IPS DF 6.9 (cell line): ENCODE data around the gene NACA2.
"Not testable (repeated sequence)": the region's sequence is repeated elsewhere in the genome, so short reads cannot be mapped to it uniquely, and the experiment has no call there.

Source experiments
- DNase-seq: peaks from one replicate; pipeline ENCODE4 v3.0.0-alpha.2; 2013; ENCODE audit warnings: low read depth, low spot score
- H3K27ac ChIP-seq: one replicate; pipeline ENCODE4 v1.5.1; 2013; ENCODE audit warnings: low read length, control low read depth
- H3K27me3 ChIP-seq: 2 replicates; pipeline ENCODE4 v1.6.1; 2013; ENCODE audit warnings: mild to moderate bottlenecking, low read length; ENCODE audit not compliant: control insufficient read depth, insufficient read depth
- H3K36me3 ChIP-seq: 2 replicates; pipeline ENCODE4 v1.6.1; 2013; ENCODE audit warnings: low read length; ENCODE audit not compliant: control insufficient read depth, insufficient read depth
- H3K4me1 ChIP-seq: 2 replicates; pipeline ENCODE4 v1.6.1; 2013; ENCODE audit warnings: low read length; ENCODE audit not compliant: control insufficient read depth, insufficient read depth
- H3K4me3 ChIP-seq: 2 replicates; pipeline ENCODE4 v1.5.1; 2013; ENCODE audit warnings: mild to moderate bottlenecking, low read length
- H3K9me3 ChIP-seq: 2 replicates; pipeline ENCODE4 v1.6.1; 2013; ENCODE audit warnings: low read length, inconsistent platforms; ENCODE audit not compliant: control insufficient read depth, insufficient read depth
- WGBS: extraction: QIAGEN DNeasy Blood & Tissue Kit; methylation state at CpG from one replicate; pipeline ENCODE4 v1.1.7; 2013; ENCODE audit warnings: mixed read lengths, missing lambda C conversion rate; ENCODE audit not compliant: insufficient read length, insufficient coverage; 5-methylcytosine and 5-hydroxymethylcytosine counted together

NACA2 gene

DNA sequence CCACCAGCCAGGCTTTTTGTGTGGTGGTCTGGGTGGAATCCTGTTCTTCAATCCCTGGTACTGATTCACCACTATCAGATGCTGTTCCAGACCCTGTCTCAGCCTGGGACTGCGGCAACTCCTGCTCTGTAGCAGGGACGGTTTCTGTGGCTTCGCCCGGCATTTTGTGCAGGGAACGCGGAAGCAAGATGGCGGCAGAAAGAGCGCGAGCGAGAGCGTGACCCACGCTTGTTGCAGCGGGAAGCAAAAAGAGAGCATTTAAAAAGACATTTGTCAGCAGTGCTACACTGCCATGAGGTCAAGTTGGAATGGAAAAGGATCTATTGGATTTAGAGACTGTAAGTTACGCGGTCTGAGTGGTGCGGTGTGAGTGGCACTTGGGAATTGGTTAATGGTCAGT lies at the start of gene NACA2:
NACA2 (minus strand) TSS at position 202 of the 400 bp plus-strand sequence; CDS start at position 163, 39 bp downstream.
- Histone ChIP-seq H3K36me3 (no peaks in the 10 kb centered on the region; the same call in 1 of the 2 replicates), H3K4me3 (no peak within 1 kb of the TSS), H3K27ac (no peak within 1 kb of the TSS), H3K4me1 (no peaks in the 10 kb centered on the region), H3K27me3 (no peaks in the 10 kb centered on the region), H3K9me3 (no peaks in the 10 kb centered on the region)
- no peak for DNase-seq
- no CpG with 5 or more reads among the region's 16 CpGs for WGBS

DNA sequence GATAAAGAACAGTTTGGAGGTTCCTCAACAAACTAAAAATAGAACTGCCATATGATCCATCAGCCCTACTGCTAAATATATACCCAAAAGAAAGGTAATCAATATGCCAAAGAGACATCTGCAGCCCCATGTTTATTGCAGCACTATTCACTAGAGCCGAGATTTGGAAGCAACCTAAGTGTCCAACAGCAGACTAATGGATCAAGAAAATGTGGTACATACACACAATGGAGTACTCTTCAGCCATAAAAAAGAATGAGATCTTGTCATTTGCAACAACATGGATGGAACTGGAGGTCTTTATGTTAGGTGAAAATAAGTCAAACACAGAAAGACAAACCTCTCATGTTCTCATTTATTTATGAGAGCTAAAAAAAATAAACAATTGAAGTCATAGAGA lies 48.8 kb upstream of the NACA2 start:
- DNase-seq = no peak
- Histone ChIP-seq H3K36me3 (no peaks in the 10 kb centered on the region), H3K9me3 (no peaks in the 10 kb centered on the region), H3K4me3 (no peak overlapping the region), H3K4me1 (no peaks in the 10 kb centered on the region), H3K27me3 (no peaks in the 10 kb centered on the region), H3K27ac (no peak overlapping the region)
- no CpG with 5 or more reads among the region's 1 CpG for WGBS

DNA sequence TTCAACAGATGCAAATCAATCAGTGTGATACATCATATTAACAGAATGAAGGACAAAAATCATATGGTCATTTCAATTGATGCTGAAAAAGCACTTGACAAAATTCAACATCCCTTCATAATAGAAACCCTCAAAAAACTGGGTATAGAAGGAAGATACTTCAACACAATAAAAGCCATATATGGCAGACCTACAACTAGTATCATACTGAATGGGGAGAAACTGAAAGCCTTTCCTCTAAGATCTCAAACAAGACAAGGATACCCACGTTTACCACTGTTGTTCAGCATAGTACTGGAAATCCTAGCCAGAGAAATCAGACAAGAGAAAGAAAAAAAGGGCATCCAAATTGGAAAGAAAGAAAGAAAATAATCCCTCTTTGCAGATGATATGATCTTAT lies 47.1 kb upstream of the NACA2 start:
- WGBS = no CpG with 5 or more reads among the region's 1 CpG
- Histone ChIP-seq H3K27me3 (no peaks in the 10 kb centered on the region), H3K4me3 (no peak overlapping the region), H3K27ac (no peak overlapping the region), H3K9me3 (no peaks in the 10 kb centered on the region), H3K4me1 (no peaks in the 10 kb centered on the region), H3K36me3 (no peaks in the 10 kb centered on the region)
- DNase-seq = no peak

DNA sequence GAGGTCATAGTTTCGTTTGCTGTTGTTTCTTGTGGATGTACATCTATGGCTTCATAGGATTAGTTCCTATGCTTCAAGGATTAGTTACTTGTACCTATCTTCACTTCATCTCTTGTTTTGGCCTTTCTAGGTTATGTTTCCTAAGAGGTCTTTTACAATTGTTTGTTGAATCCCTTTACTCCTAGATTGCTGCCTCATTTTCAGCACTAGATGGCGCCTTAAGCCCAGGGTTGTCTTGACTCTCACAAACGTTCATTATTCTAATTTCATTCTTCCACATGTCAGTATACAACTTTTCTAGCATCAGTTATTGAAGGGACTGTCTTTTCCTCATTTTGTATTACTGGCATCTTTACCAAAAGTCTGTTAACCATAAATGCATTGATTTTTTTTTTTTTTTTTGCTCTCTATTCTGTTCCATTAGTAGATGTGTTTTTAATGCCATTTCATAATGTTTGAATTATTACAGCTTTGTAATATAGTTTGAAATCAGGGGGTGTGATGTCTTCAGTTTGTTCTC lies 45.0 kb upstream of the NACA2 start:
- H3K4me1 ChIP-seq = no peaks in the 10 kb centered on the region
- H3K27ac ChIP-seq = no peak overlapping the region
- no CpG with 5 or more reads among the region's 3 CpGs for WGBS
- no peak overlapping the region for H3K4me3 ChIP-seq
- peak; percentile 43 for DNase-seq
- H3K36me3 ChIP-seq = no peaks in the 10 kb centered on the region
- no peaks in the 10 kb centered on the region for H3K9me3 ChIP-seq
- no peaks in the 10 kb centered on the region for H3K27me3 ChIP-seq

DNA sequence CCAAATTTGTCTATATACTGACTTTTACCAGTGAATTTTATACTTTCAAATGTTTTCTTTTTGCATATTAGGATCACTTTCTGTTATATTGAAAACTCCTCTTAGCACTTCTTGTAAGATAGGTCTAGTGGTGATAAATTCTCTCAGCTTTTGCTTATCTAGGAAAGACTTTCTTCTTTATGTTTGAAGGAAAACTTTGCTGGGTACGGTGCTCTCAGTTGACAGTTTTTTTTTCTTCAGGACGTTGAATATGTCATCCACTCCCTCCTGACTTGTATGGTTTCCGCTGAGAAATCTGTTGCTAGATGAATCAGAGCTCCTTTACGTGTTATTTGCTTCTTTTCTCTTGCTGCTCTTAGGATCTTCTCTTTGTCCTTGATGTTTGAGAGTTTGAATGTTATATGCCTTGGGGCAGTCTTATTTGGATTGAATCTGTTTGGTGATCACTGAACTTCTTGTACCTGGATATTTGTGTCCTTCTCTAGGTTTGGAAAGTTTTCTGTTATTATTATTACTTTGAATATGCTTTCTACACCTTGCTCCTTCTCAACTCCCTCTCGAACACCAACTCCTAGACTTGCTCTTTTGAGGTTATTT lies 44.0 kb upstream of the NACA2 start:
- DNase-seq = no peak
- no peaks in the 10 kb centered on the region for H3K4me1 ChIP-seq
- no CpG with 5 or more reads among the region's 5 CpGs for WGBS
- no peak overlapping the region for H3K27ac ChIP-seq
- no peak overlapping the region for H3K4me3 ChIP-seq
- no peaks in the 10 kb centered on the region; the same call in 1 of the 2 replicates for H3K36me3 ChIP-seq
- H3K9me3 ChIP-seq = no peaks in the 10 kb centered on the region
- H3K27me3 ChIP-seq = no peaks in the 10 kb centered on the region

DNA sequence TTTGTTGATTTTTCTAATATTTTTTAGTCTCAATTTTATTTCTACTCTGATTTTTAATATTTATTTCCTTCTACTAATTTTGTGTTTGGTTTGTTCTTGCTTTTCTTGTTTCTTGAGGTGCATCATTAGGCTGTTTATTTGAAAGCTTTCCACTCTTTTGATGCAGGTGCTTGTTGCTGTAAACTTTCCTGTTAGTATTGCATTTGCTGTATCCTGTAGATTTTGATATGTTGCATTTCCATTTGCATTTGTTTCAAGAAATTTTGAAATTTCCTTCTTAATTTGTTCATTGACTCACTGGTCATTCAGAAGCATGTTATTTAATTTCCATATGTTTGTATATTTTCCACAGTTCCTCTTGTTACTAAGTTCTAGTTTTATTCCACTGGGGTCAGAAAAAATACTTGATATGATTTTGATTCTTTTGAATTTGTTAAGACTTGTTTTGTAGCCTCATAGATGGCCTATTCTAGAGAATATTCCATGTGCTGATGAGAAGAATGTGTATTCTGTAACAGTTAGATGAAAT lies 43.1 kb upstream of the NACA2 start:
- no peaks in the 10 kb centered on the region for H3K27me3 ChIP-seq

DNA sequence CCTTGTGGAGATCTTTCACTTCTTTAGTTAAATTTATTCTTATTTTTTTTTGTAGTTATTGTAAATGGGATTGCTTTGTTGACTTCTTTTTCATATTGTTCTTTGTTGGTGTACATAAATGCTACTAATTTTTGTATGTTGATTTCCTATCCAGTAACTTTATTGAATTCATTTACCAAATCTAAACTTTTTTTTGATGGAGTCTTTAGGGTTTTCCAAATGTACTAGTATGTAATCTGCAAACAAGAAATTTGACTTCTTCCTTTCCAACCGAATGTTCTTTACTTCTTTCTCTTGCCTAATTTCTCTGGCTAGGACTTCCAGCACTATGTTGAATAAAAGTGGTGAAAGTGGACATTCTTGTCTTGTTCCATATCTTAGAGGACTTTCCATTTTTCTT lies 41.8 kb upstream of the NACA2 start:
- WGBS = no CpG with 5 or more reads among the region's 1 CpG
- H3K27ac ChIP-seq = no peak overlapping the region
- no peak for DNase-seq
- H3K36me3 ChIP-seq = no peaks in the 10 kb centered on the region; the same call in 1 of the 2 replicates
- no peaks in the 10 kb centered on the region for H3K27me3 ChIP-seq
- H3K4me3 ChIP-seq = no peak overlapping the region
- H3K9me3 ChIP-seq = no peaks in the 10 kb centered on the region
- H3K4me1 ChIP-seq = no peaks in the 10 kb centered on the region

More for the DNA sequence above, 43.1 kb upstream of the NACA2 start:
- Histone ChIP-seq H3K9me3 (no peaks in the 10 kb centered on the region), H3K36me3 (no peaks in the 10 kb centered on the region; the same call in 1 of the 2 replicates), H3K4me3 (no peak overlapping the region), H3K4me1 (no peaks in the 10 kb centered on the region), H3K27ac (no peak overlapping the region)
- DNase-seq = no peak

DNA sequence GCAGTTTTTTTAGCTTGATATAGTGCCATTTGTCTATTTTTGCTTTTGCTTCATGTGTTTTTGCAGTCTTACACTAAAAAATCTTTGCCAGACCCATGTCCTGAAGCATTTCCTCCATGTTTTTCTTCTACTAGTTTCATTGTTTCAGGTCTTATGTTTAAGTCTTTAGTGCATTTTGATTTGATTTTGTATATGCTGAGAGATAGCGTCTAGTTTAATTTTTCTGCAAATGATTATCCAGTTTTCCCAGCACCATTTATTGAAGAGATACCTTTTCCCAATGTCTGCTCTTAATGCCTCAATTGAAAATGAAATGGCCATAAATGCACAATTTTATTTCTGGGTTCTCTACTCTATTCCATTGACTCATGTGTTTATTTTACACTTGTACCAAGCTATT lies 40.8 kb upstream of the NACA2 start:
- Histone ChIP-seq H3K9me3 (no peaks in the 10 kb centered on the region), H3K27ac (no peak overlapping the region), H3K4me1 (no peaks in the 10 kb centered on the region), H3K36me3 (no peaks in the 10 kb centered on the region; the same call in 1 of the 2 replicates), H3K27me3 (no peaks in the 10 kb centered on the region), H3K4me3 (no peak overlapping the region)
- WGBS = no CpG with 5 or more reads among the region's 1 CpG
- no peak for DNase-seq

DNA sequence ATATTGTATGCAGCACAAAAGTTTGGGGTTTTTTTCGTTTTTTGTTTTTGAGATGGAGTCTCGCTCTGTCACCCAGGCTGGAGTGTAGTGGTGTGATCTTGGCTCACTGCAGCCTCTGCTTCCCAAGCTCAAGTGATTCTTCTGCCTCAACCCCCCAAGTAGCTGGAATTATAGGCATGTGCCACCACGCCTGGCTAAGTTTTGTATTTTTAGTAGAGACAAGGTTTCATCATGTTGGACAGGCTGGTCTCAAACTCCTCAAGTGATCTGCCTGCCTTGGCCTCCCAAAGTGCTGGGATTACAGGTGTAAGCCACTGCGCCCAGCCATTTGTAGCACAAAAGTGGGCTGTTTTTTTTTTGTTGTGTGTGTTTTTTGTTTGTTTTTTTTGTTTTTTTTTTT lies 37.1 kb upstream of the NACA2 start:
- not testable (repeated sequence) for H3K4me3 ChIP-seq, H3K4me1 ChIP-seq, DNase-seq, H3K9me3 ChIP-seq, H3K36me3 ChIP-seq, H3K27ac ChIP-seq, H3K27me3 ChIP-seq
- 100% methylated on average over 1 of the region's 4 CpGs for WGBS

DNA sequence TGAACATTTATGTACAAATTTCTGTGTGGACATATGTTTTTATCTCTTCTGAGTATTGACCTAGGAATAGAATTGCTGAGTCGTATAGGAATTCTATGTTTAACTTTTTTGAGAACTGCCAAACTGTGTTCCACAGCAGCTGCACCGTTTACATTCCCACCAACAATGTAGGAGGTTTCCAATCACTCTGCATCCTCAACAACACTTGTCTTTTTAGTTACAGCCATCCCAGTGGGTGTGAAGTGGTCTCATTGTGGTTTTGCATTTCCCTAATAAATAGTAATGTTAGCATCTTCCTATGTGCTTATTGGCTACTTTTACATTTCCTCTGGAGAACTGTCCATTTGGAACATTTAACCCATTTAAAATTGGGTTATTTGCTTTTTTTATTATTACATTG lies 36.6 kb upstream of the NACA2 start:
- H3K36me3 ChIP-seq = no peaks in the 10 kb centered on the region; the same call in 1 of the 2 replicates
- H3K4me3 ChIP-seq = no peak overlapping the region
- no peaks in the 10 kb centered on the region for H3K27me3 ChIP-seq
- H3K4me1 ChIP-seq = no peaks in the 10 kb centered on the region
- DNase-seq = no peak
- no peak overlapping the region for H3K27ac ChIP-seq
- no CpG with 5 or more reads among the region's 2 CpGs for WGBS
- no peaks in the 10 kb centered on the region for H3K9me3 ChIP-seq

DNA sequence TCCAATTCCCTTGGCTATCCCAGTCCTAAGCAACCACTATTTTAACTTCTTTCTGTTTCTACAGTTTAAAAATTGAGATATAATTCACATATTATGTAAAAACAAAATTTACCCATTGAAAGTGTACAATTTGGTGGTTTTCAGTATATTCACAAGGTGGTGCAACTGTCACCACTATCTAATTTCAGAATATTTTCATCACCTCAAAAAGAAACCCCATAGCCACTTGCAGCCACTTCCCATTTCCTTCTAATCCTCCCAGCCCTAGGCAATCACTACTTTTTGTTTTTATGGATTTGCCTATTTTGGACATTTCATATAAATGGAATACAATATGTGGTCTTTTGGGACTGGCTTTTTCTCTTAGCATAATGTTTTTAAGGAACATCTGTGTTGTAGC lies 36.1 kb upstream of the NACA2 start:
- no peaks in the 10 kb centered on the region for H3K27me3 ChIP-seq
- H3K4me3 ChIP-seq = no peak overlapping the region
- no peak overlapping the region for H3K27ac ChIP-seq
- no peaks in the 10 kb centered on the region; the same call in 1 of the 2 replicates for H3K36me3 ChIP-seq
- no peak for DNase-seq
- H3K9me3 ChIP-seq = no peaks in the 10 kb centered on the region
- H3K4me1 ChIP-seq = no peaks in the 10 kb centered on the region
